ENCODE results near the gene DDN. TPM values are rescaled to one million over a fixed set of nuclear protein-coding genes. Genes with fewer than 3 reads are reported as not detected.

DDN gene
- polyA plus RNA-seq, 3 donors from 2014 or later = not detected

DNA sequence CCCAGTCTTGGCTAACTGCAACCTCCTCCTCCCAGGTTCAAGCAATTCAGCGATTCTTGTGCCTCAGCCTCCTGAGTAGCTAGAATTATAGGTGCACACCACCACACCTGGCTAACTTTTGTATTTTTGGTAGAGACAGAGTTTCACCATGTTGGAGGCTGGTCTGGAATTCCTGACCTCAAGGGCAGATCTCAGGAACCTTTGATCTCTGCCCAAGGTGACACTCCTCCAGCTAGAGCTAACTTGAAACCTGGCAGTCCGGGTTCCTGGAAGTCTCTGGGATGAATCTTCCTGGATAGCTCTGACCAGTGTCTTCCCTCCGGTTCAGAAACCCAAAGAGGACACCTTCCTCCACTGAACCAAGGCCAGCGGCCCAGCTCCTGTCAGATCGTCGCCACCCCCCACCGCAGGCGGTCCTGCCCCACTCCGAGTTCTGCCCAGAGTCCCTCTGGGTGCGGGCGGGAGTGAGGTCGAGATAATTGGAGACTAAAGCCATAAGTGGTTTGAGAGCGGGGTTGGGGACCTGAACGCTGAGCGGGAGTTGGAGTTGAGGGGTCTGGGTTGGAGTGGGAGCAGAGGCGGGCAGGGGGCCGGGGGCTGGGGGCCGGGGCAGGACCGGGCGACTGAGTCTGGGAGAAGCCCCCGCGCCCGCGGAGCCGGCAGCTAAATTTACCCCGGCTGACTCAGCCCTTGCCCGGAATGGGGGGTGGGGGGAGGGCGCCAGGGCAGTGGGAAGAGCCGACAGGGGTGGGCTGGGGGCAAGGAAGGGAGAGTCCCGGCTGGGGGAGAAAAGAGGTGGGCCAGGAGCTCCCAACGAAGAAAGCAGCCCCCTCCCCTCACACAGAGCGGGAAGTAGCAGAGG is 4.7 kb downstream of the DDN start:
- H3K9me3 Mint-ChIP-seq = no peaks in the 10 kb centered on the region
- H3K4me3 Mint-ChIP-seq = peak overlapping the region in 1 of 5 donors; percentile 53
- no peak for DNase-seq
- no peaks in the 10 kb centered on the region for H3K36me3 Mint-ChIP-seq
- H3K27me3 Mint-ChIP-seq (ENCODE audit: low read depth in 3 of 3) = peaks cover 15 to 25% (median 20%) of the 10 kb centered on the region in 3 donors
- peak overlapping the region in 1 of 6 donors; percentile 64 for H3K27ac Mint-ChIP-seq
- peaks cover 23 to 25% of the 10 kb centered on the region in 2 donors for H3K4me1 Mint-ChIP-seq

DNA sequence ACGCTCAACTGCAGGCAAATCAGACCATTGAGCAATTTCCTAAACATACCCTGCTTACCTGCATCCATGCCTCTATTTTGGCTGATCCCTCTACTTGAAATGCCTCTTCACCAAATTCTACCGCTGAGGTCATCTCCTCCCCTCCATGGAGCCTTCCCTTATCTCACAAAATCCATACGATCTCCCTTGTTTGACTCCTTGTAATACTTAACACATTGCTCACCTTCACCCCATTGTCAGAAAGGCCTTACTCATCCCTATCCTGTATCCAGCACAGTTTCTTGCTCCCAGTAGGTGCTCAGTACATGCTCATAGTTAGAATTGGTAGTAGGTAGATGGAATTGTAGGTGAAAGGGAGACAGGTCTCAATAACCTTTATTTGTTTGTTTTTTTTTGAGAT is 5.4 kb downstream of the DDN start:
- H3K36me3 Mint-ChIP-seq = no peaks in the 10 kb centered on the region
- no peaks in the 10 kb centered on the region for H3K9me3 Mint-ChIP-seq

DNA sequence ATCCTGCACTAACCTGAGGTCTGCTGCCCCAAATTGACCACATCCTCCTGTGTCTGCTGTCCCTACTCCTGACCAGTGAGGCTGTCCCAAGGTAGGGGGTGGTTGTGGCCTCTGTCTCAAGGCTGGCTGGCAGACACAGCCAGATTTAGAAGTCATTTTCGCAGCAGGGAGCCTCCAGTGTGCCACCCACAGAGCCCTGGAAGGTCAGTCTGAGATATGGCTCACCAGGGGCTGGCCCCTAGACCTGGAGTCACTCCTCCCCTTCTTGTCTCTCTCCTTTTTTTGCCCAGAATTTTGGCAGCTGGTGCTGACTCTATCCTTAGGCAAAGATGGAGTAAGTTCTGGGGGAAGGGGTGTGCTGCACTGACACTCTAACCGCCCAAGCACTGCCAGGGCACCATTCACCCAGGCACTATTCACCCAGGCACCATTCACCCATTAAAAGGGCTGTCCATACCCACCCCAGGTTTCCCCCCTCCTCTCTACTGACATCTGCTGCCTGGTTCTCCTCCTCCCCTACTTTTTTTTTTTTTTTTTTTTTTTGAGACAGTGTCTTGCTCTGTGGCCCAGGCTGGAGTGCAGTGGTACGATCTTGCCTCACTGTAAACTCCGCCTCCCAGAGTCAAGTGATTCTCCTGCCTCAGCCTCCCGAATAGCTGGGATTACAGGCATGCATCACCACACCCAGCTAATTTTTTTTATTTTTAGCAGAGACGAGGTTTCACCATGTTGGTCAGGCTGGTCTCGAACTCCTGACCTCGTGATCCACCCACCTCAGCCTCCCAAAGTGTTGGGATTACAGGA is 7.7 kb downstream of the DDN start:
- H3K27me3 Mint-ChIP-seq (ENCODE audit: low read depth in 3 of 3) = peaks cover 15 to 27% (median 25%) of the 10 kb centered on the region in 3 donors
- H3K27ac Mint-ChIP-seq = no peak overlapping the region
- peaks cover 12 to 17% of the 10 kb centered on the region in 2 donors for H3K4me1 Mint-ChIP-seq
- H3K4me3 Mint-ChIP-seq = no peak overlapping the region
- no peaks in the 10 kb centered on the region for H3K9me3 Mint-ChIP-seq
- H3K36me3 Mint-ChIP-seq = no peaks in the 10 kb centered on the region
- DNase-seq = no peak

More for the DNA sequence above, 5.4 kb downstream of the DDN start:
- peaks cover 14 to 29% (median 19%) of the 10 kb centered on the region in 3 donors for H3K27me3 Mint-ChIP-seq (ENCODE audit: low read depth in 3 of 3)
- H3K4me3 Mint-ChIP-seq = no peak overlapping the region
- peak overlapping the region in 2 of 6 donors; percentile 2 to 46 for H3K27ac Mint-ChIP-seq
- DNase-seq = no peak
- peaks cover 18 to 22% of the 10 kb centered on the region in 2 donors for H3K4me1 Mint-ChIP-seq

DNA sequence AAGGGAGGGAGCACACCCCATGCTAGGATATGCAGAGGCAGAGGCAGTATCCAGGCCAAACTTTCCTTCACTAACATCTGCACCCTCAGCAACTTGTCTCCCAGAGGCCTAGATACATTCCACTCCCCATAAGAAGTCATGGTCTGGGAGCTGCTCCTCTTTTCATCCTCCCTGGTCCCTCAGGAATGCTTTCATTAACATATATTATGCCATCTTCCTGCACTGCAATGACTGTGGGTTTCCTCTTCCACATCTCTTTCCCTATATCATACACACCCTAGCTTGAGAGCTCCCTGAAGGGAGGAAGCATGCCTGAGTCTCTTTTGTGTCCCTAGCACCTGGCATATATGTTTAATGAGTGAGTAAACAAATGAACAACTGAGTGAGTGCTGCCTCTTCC is 8.6 kb downstream of the DDN start:
- H3K36me3 Mint-ChIP-seq = no peaks in the 10 kb centered on the region
- H3K27ac Mint-ChIP-seq = no peak overlapping the region
- peaks cover 11 to 12% of the 10 kb centered on the region in 2 donors for H3K4me1 Mint-ChIP-seq
- H3K27me3 Mint-ChIP-seq (ENCODE audit: low read depth in 3 of 3) = peaks cover 12 to 25% (median 22%) of the 10 kb centered on the region in 3 donors
- H3K4me3 Mint-ChIP-seq = no peak overlapping the region
- no peak for DNase-seq
- H3K9me3 Mint-ChIP-seq = no peaks in the 10 kb centered on the region

DNA sequence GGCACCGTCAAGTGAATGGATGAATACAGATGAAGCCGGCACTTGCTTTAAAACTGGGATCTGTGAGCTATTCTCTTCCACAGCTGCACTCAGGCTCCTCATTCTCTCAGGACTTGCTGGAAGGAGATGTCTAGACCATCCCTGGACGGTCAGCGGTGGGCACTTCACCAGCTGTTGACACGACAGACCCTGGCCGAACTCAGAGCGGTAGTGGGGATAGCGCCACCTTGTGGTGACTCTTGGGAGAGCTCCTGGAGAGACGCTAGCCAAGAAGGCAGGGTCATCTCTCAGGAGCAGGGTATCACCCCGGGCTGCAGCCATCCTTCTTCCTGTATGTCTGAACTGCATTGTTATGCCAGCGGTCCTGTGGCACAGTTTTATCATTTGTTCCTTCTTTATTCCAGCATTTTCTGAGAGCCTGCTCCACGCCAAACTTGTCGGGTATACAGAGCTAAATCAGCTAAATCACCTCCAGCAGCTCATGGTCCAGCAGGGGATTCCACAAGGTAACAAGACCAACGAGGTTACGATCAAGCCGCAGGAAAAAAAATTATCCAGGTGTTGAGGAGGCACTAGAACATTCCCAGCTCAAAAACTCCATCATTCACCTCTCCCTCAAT is 11.0 kb downstream of the DDN start:
- Mint-ChIP-seq H3K27me3 (ENCODE audit: low read depth in 3 of 3) (peaks cover 5 to 17% (median 16%) of the 10 kb centered on the region in 3 donors), H3K36me3 (no peaks in the 10 kb centered on the region), H3K9me3 (no peaks in the 10 kb centered on the region), H3K4me3 (no peak overlapping the region), H3K4me1 (peaks cover 6% of the 10 kb centered on the region in 2 donors), H3K27ac (peak overlapping the region in 4 of 6 donors; percentile 7 to 76 (median 44))
- DNase-seq = peak; percentile 70 to 75 (median 71)

DNA sequence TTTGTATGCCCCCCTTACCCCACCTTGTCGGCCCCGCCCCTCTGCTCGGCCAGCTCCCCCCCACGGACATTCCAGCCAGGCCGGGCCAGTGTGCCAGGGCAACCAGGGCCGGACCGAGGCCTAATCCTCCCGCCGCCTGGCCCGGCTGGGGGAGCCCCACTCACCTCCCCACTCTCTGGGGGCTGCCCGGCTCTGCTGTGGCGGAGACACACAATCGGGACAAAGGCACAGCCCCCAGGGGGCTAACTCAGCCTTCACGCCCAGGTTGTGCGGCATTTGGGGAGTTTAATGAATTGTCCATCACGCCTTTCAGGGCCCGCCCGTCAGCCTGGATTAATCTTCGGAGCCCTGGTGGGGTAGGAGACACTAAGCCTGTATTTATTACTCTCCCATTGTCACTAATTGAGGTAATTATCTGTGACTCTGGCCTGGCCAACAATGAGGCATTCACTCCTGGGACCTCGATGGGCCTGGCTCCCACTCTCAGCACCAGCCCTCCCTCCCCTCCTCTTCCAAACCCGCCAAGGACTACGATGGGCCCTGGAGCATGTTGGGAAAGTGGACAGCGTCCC is 12.4 kb downstream of the DDN start:
- H3K36me3 Mint-ChIP-seq = no peaks in the 10 kb centered on the region
- no peaks in the 10 kb centered on the region for H3K9me3 Mint-ChIP-seq
- H3K27ac Mint-ChIP-seq = no peak overlapping the region
- peaks cover 7 to 24% (median 22%) of the 10 kb centered on the region in 3 donors for H3K27me3 Mint-ChIP-seq (ENCODE audit: low read depth in 3 of 3)
- no peak overlapping the region for H3K4me3 Mint-ChIP-seq
- DNase-seq = no peak
- peaks cover 14 to 15% of the 10 kb centered on the region in 2 donors for H3K4me1 Mint-ChIP-seq

DNA sequence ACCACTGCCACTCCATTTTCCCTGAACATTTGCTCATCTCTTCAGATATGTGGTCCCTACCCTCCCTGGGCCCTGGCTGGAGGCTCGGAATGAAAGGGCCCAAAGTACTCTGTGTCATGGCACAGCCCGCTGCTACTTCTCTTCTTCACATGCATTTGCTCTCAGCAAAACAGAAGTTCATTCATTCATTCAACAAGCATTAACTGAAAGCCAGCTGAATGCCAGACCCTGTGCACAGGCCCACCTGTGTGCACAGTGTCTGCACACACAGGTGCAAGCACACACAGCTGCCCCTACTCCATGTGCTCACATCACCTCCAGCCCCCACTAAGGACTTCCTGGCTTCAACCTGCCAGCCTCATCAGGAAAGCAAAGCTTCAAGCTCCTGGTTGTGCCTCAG is 13.3 kb downstream of the DDN start:
- no peaks in the 10 kb centered on the region for H3K36me3 Mint-ChIP-seq
- H3K4me1 Mint-ChIP-seq = peaks cover 22 to 24% of the 10 kb centered on the region in 2 donors
- no peak for DNase-seq
- H3K4me3 Mint-ChIP-seq = no peak overlapping the region
- peaks cover 10 to 33% (median 31%) of the 10 kb centered on the region in 3 donors for H3K27me3 Mint-ChIP-seq (ENCODE audit: low read depth in 3 of 3)
- peak overlapping the region in 2 of 6 donors; percentile 31 to 47 for H3K27ac Mint-ChIP-seq
- no peaks in the 10 kb centered on the region for H3K9me3 Mint-ChIP-seq

DNA sequence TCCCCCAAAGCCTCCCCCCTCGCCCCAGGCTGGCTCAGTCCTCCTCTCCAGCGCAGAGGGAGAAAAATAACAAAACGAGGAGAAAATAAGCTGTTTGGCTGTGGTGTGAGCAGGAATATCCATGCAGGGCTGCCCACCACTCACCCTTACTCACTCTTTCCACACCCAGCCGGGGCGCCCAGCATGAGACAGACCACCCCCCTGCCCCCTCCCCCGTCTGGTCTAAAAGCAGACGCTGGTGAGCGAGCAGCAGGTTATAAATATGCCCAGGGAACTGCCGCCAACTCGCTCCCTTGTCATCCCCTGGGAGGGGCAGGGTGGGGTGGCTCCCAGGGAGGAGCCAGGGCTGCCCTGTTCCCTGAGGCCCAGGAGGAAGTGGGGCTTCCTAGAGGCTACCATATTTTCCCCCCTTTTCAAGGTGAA is 13.7 kb downstream of the DDN start:
- Mint-ChIP-seq H3K27me3 (ENCODE audit: low read depth in 3 of 3) (peaks cover 11 to 34% (median 33%) of the 10 kb centered on the region in 3 donors), H3K27ac (no peak overlapping the region), H3K9me3 (no peaks in the 10 kb centered on the region), H3K4me3 (no peak overlapping the region), H3K4me1 (peaks cover 27 to 28% of the 10 kb centered on the region in 2 donors), H3K36me3 (no peaks in the 10 kb centered on the region)
- no peak for DNase-seq

DNA sequence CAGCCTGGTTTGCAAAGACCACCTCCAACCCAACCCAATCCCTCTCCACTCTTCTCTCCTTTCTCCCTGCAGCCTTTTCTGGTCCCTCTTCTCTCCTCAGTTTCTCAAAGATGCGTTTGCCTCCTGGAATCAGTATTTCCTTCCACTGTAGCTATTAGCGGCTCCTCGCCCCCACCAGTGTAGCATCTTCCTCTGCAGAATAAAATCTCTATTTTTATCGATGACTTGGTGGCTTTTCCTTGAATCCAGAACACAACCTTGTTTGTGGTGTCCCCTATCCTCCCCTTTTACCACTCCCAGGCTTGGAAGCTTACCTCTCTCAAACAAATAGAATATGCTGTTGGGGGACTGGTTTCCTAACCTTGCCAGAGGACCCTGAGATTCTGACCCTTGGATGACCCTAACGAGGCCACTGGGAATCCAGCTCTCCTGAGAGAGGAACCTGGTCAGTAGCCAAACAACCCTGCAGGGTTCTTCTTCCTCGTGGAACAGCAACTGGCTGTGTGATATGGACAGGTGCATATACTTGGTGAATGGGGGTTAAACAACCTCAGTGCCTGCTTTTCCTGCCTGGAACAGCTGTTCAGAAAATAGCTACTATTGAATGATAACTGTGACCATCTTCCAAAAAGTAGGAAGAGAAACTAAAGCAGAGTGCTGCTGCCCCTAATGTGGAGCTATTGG is 16.6 kb downstream of the DDN start:
- H3K9me3 Mint-ChIP-seq = no peaks in the 10 kb centered on the region
- H3K4me3 Mint-ChIP-seq = peak overlapping the region; percentile 86 to 94 (median 89)
- H3K27ac Mint-ChIP-seq = peak overlapping the region in 5 of 6 donors; percentile 84 to 87 (median 86)
- peaks cover 46 to 48% of the 10 kb centered on the region in 2 donors for H3K4me1 Mint-ChIP-seq
- no peaks in the 10 kb centered on the region for H3K36me3 Mint-ChIP-seq
- peaks cover 16 to 44% (median 36%) of the 10 kb centered on the region in 3 donors for H3K27me3 Mint-ChIP-seq (ENCODE audit: low read depth in 3 of 3)
- no peak for DNase-seq

DNA sequence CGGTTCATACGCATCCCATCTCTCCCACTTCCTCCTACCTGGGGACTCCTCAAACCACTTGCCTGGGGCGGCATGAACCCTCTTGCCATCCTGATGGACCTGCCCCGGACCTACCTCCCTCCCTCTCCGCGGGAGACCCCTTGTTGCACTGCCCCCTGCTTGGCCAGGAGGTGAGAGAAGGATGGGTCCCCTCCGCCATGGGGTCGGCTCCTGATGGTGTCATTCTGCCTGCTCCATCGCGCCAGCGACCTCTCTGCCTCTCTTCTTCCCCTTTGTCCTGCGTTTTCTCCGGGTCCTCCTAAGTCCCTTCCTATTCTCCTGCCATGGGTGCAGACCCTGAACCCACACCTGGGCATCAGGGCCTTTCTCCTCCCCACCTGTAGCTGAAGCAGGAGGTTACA is 17.4 kb downstream of the DDN start:
- Mint-ChIP-seq H3K9me3 (no peaks in the 10 kb centered on the region), H3K27ac (peak overlapping the region; percentile 68 to 92 (median 86)), H3K4me1 (peaks cover 54 to 56% of the 10 kb centered on the region in 2 donors), H3K36me3 (no peaks in the 10 kb centered on the region), H3K27me3 (ENCODE audit: low read depth in 3 of 3) (peaks cover 22 to 47% (median 42%) of the 10 kb centered on the region in 3 donors), H3K4me3 (peak overlapping the region; percentile 86 to 94 (median 89))
- no peak for DNase-seq

DNA sequence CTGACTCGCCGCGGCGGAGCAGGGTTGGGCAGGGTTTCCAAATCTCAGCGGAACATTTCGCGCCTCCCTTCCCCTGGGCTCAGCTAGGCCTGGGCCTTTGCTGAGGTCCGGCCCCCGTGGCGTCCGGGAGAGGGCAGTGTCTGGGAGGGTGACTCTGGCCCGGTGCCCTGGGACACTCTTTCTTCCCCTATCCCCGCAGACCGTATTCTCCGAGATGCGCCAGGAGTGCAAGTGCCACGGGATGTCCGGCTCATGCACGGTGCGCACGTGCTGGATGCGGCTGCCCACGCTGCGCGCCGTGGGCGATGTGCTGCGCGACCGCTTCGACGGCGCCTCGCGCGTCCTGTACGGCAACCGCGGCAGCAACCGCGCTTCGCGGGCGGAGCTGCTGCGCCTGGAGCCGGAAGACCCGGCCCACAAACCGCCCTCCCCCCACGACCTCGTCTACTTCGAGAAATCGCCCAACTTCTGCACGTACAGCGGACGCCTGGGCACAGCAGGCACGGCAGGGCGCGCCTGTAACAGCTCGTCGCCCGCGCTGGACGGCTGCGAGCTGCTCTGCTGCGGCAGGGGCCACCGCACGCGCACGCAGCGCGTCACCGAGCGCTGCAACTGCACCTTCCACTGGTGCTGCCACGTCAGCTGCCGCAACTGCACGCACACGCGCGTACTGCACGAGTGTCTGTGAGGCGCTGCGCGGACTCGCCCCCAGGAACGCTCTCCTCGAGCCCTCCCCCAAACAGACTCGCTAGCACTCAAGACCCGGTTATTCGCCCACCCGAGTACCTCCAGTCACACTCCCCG is 18.0 kb downstream of the DDN start:
- DNase-seq = peak; percentile 77 to 83 (median 79)
- H3K27ac Mint-ChIP-seq = peak overlapping the region; percentile 68 to 92 (median 86)
- H3K27me3 Mint-ChIP-seq (ENCODE audit: low read depth in 3 of 3) = peaks cover 23 to 47% (median 42%) of the 10 kb centered on the region in 3 donors
- H3K36me3 Mint-ChIP-seq = no peaks in the 10 kb centered on the region
- peaks cover 54 to 56% of the 10 kb centered on the region in 2 donors for H3K4me1 Mint-ChIP-seq
- H3K9me3 Mint-ChIP-seq = no peaks in the 10 kb centered on the region
- peak overlapping the region; percentile 86 to 94 (median 89) for H3K4me3 Mint-ChIP-seq

DNA sequence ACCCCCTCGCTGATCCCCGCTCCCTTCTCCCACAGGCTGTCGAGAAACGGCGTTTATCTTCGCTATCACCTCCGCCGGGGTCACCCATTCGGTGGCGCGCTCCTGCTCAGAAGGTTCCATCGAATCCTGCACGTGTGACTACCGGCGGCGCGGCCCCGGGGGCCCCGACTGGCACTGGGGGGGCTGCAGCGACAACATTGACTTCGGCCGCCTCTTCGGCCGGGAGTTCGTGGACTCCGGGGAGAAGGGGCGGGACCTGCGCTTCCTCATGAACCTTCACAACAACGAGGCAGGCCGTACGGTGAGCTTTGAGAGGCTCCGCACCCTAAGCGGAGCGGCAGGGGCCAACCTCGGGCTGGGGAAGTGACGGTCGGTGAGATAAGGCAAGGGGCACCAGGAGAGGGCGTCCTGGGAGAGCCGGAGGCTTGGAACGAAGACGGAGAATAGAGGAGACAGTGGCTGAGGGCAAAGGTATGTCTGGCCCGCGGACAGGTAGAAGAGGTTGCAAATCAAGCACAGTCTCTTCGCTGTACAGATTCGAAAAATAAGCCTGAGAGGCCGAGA is 18.7 kb downstream of the DDN start:
- DNase-seq = peak in 2 of 3 donors; percentile 28
- Mint-ChIP-seq H3K4me3 (peak overlapping the region; percentile 86 to 94 (median 89)), H3K4me1 (peaks cover 54 to 56% of the 10 kb centered on the region in 2 donors), H3K9me3 (no peaks in the 10 kb centered on the region), H3K27ac (peak overlapping the region; percentile 80 to 95 (median 86)), H3K27me3 (ENCODE audit: low read depth in 3 of 3) (peaks cover 26 to 47% (median 42%) of the 10 kb centered on the region in 3 donors), H3K36me3 (no peaks in the 10 kb centered on the region)
